ENCODE measurements around the gene CFAP92.

- TF ChIP-seq POLR2A (IDR thresholded peaks at IDR 0.05) (no peak), CTCF (IDR thresholded peaks at IDR 0.05) (no peak), POLR2AphosphoS5 (IDR thresholded peaks at IDR 0.05) (no peak), EP300 (IDR thresholded peaks at IDR 0.05) (no peak)
These were observed 37.4 kb downstream of the CFAP92 start for GRCh38 chr3:128956440-128956839.

Data from sigmoid colon (tissue), 4 donors.